ENCODE measurements around the gene TMEM198.

DNA sequence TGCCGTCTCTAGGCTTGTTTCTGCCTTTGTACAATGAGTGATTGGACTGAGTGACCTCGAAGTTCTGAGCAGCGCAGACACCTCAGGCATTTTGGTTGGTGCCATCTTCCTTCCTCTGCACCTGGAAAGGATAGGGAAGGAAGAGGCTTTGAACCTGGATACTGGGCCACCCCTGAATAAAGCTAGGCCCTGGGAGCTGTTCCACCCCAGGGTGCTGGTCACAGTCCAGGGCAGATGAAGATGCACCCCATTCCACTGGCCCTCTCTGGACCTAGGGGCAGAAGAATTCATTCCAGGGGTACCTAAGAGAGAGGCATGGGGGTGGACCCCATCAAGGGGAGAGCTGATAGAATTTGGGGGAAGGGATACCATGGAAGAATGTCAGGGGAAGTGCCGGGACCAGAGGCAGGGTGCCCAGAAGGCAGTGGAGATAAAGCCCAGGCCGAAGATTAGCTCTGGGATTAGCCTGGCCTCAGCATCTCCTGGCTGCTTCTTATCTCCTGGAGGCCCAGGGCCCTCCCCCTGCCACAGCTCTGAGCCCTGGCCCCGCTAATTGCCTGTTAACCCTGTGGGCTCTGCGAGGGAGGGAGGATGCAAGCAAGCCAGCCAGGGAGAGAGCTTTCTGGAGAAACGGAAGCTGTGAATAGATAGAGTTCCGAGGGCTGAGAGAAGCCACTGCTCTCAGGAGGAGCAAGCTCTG, 18.1 kb upstream of the TMEM198 start:
- TF ChIP-seq, protein P1, sequence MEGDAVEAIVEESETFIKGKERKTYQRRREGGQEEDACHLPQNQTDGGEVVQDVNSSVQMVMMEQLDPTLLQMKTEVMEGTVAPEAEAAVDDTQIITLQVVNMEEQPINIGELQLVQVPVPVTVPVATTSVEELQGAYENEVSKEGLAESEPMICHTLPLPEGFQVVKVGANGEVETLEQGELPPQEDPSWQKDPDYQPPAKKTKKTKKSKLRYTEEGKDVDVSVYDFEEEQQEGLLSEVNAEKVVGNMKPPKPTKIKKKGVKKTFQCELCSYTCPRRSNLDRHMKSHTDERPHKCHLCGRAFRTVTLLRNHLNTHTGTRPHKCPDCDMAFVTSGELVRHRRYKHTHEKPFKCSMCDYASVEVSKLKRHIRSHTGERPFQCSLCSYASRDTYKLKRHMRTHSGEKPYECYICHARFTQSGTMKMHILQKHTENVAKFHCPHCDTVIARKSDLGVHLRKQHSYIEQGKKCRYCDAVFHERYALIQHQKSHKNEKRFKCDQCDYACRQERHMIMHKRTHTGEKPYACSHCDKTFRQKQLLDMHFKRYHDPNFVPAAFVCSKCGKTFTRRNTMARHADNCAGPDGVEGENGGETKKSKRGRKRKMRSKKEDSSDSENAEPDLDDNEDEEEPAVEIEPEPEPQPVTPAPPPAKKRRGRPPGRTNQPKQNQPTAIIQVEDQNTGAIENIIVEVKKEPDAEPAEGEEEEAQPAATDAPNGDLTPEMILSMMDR (conservative IDR thresholded peaks at IDR 0.05; ENCODE audit: low read length), result no peak
- TF ChIP-seq EZH2phosphoT487 (IDR thresholded peaks at IDR 0.05; ENCODE audit: borderline replicate concordance), result no peak

All from Loucy (cell line).